Measurements from ENCODE around the gene PLA2G2F.

DNA sequence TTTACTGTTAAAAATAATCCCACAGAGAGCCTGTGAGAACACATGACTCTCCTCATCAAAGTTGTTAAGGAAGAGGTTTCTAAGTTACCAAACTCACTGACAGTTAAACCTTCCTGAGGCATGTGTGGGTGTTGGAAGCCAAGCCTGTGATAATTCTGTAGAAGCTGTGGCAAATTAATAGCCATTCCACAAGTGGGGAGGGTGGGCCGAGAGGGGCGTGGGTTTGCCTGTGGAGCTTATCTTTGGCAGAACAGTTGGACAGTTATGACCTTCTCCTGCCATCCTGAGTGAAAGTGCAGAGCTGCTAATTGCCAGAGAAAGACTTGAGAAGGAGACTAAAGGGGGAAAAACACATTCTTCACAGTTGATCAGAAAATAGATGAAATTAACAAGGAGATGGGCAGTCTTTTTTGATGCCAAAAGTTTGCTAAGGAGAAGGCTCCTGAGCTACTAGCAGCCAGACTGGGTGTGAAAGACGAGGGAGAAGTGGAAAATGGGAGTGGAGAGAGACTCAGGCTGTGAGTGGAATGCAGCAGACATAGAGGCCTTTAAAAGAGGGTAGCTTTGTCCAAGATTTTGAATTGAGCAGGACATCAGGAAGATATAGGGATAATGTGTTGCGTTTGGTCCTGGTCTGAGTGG lies 48.8 kb downstream of the PLA2G2F start:
- TF ChIP-seq, protein P1, sequence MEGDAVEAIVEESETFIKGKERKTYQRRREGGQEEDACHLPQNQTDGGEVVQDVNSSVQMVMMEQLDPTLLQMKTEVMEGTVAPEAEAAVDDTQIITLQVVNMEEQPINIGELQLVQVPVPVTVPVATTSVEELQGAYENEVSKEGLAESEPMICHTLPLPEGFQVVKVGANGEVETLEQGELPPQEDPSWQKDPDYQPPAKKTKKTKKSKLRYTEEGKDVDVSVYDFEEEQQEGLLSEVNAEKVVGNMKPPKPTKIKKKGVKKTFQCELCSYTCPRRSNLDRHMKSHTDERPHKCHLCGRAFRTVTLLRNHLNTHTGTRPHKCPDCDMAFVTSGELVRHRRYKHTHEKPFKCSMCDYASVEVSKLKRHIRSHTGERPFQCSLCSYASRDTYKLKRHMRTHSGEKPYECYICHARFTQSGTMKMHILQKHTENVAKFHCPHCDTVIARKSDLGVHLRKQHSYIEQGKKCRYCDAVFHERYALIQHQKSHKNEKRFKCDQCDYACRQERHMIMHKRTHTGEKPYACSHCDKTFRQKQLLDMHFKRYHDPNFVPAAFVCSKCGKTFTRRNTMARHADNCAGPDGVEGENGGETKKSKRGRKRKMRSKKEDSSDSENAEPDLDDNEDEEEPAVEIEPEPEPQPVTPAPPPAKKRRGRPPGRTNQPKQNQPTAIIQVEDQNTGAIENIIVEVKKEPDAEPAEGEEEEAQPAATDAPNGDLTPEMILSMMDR (conservative IDR thresholded peaks at IDR 0.05; ENCODE audit: low read depth in 2 of 2) = no peak
- TF ChIP-seq EZH2phosphoT487 (IDR thresholded peaks at IDR 0.05; ENCODE audit: unreplicated experiment) (no peak), JUNB (IDR thresholded peaks at IDR 0.05; ENCODE audit: unreplicated experiment) (no peak), POLR2AphosphoS5 (IDR thresholded peaks at IDR 0.05; ENCODE audit: low read depth) (no peak), EZH2 (IDR thresholded peaks at IDR 0.05; ENCODE audit: low read depth, unreplicated experiment) (no peak), CREB1 (CRISPR knock-in tag; IDR thresholded peaks at IDR 0.05; ENCODE audit: low read depth) (no peak), ZNF114 (CRISPR knock-in tag; IDR thresholded peaks at IDR 0.05) (no peak), ZNF331 (CRISPR knock-in tag; IDR thresholded peaks at IDR 0.05; ENCODE audit: low read depth) (no peak), STAT1 (IDR thresholded peaks at IDR 0.05; ENCODE audit: unreplicated experiment) (no peak)
- TF ChIP-seq, protein P2, sequence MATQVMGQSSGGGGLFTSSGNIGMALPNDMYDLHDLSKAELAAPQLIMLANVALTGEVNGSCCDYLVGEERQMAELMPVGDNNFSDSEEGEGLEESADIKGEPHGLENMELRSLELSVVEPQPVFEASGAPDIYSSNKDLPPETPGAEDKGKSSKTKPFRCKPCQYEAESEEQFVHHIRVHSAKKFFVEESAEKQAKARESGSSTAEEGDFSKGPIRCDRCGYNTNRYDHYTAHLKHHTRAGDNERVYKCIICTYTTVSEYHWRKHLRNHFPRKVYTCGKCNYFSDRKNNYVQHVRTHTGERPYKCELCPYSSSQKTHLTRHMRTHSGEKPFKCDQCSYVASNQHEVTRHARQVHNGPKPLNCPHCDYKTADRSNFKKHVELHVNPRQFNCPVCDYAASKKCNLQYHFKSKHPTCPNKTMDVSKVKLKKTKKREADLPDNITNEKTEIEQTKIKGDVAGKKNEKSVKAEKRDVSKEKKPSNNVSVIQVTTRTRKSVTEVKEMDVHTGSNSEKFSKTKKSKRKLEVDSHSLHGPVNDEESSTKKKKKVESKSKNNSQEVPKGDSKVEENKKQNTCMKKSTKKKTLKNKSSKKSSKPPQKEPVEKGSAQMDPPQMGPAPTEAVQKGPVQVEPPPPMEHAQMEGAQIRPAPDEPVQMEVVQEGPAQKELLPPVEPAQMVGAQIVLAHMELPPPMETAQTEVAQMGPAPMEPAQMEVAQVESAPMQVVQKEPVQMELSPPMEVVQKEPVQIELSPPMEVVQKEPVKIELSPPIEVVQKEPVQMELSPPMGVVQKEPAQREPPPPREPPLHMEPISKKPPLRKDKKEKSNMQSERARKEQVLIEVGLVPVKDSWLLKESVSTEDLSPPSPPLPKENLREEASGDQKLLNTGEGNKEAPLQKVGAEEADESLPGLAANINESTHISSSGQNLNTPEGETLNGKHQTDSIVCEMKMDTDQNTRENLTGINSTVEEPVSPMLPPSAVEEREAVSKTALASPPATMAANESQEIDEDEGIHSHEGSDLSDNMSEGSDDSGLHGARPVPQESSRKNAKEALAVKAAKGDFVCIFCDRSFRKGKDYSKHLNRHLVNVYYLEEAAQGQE (IDR thresholded peaks at IDR 0.05; ENCODE audit: unreplicated experiment) = no peak
- TF ChIP-seq, protein P3, sequence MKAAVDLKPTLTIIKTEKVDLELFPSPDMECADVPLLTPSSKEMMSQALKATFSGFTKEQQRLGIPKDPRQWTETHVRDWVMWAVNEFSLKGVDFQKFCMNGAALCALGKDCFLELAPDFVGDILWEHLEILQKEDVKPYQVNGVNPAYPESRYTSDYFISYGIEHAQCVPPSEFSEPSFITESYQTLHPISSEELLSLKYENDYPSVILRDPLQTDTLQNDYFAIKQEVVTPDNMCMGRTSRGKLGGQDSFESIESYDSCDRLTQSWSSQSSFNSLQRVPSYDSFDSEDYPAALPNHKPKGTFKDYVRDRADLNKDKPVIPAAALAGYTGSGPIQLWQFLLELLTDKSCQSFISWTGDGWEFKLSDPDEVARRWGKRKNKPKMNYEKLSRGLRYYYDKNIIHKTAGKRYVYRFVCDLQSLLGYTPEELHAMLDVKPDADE (IDR thresholded peaks at IDR 0.05) = no peak
